Measurements from ENCODE around the gene SRRM2. TPM values are rescaled to one million over a fixed set of nuclear protein-coding genes. Genes with fewer than 3 reads are reported as not detected.

The SRRM2 gene
- polyA plus RNA-seq, 3 donors: 19.0 to 1,186 (median 31.8) TPM

- H3K4me3 Mint-ChIP-seq: no peak overlapping the region
- intact Hi-C loops (cut with micrococcal nuclease): no loop called here
- Histone ChIP-seq H2AFZ (ENCODE audit: insufficient read depth, low read depth, low read length, poor library complexity, severe bottlenecking) (no peak overlapping the region), H3K27me3 (ENCODE audit: control insufficient read depth in 2 of 2, insufficient read depth in 2 of 2, low read length in 2 of 2) (no peaks in the 10 kb centered on the region), H3K79me2 (ENCODE audit: insufficient read depth, low read length) (peaks cover 3% of the 10 kb centered on the region), H4K20me1 (ENCODE audit: insufficient read depth, low read length) (peaks cover 81% of the 10 kb centered on the region), H3K4me3 (replicated peaks in 1 of 3; ENCODE audit: low read depth in 2 of 3, low read length in 3 of 3) (no peak overlapping the region), H3K9ac (ENCODE audit: insufficient read depth, low read length, poor library complexity, severe bottlenecking) (no peak overlapping the region), H3K9me3 (replicated peaks in 1 of 2; ENCODE audit: control insufficient read depth in 1 of 2, insufficient read depth in 1 of 2, low read length in 2 of 2) (no peaks in the 10 kb centered on the region), H3K36me3 (replicated peaks in 1 of 2; ENCODE audit: control insufficient read depth in 1 of 2, insufficient read depth in 2 of 2, low read length in 2 of 2) (peaks cover 48 to 59% of the 10 kb centered on the region in 2 donors), H3K4me2 (replicated peaks; ENCODE audit: extremely low read depth, low read length, poor library complexity, severe bottlenecking) (no peak overlapping the region), H3K27ac (ENCODE audit: low read depth in 1 of 2, low read length in 2 of 2) (no peak overlapping the region), H3K4me1 (ENCODE audit: control insufficient read depth in 1 of 2, insufficient read depth in 2 of 2, low read length in 2 of 2) (no peaks in the 10 kb centered on the region)
- H3K27ac Mint-ChIP-seq: no peak overlapping the region
- peaks cover 0 to 4% (median 0%) of the 10 kb centered on the region in 7 donors for H3K9me3 Mint-ChIP-seq
- TF ChIP-seq, protein P1, sequence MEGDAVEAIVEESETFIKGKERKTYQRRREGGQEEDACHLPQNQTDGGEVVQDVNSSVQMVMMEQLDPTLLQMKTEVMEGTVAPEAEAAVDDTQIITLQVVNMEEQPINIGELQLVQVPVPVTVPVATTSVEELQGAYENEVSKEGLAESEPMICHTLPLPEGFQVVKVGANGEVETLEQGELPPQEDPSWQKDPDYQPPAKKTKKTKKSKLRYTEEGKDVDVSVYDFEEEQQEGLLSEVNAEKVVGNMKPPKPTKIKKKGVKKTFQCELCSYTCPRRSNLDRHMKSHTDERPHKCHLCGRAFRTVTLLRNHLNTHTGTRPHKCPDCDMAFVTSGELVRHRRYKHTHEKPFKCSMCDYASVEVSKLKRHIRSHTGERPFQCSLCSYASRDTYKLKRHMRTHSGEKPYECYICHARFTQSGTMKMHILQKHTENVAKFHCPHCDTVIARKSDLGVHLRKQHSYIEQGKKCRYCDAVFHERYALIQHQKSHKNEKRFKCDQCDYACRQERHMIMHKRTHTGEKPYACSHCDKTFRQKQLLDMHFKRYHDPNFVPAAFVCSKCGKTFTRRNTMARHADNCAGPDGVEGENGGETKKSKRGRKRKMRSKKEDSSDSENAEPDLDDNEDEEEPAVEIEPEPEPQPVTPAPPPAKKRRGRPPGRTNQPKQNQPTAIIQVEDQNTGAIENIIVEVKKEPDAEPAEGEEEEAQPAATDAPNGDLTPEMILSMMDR (IDR thresholded peaks at IDR 0.05): no peak
- 95% methylated on average over 10 of the region's 10 CpGs for WGBS (ENCODE audit: insufficient coverage)
- no peaks in the 10 kb centered on the region for H3K4me1 Mint-ChIP-seq
- H3K27me3 Mint-ChIP-seq (ENCODE audit: low read depth in 3 of 3): peaks cover 0 to 7% (median 3%) of the 10 kb centered on the region in 3 donors
- no peak for DNase-seq
- peaks cover 23 to 48% of the 10 kb centered on the region in 2 donors for H3K36me3 Mint-ChIP-seq
These were observed 42.9 kb upstream of the SRRM2 start for GRCh38 chr16:2709588-2709984.

DNA sequence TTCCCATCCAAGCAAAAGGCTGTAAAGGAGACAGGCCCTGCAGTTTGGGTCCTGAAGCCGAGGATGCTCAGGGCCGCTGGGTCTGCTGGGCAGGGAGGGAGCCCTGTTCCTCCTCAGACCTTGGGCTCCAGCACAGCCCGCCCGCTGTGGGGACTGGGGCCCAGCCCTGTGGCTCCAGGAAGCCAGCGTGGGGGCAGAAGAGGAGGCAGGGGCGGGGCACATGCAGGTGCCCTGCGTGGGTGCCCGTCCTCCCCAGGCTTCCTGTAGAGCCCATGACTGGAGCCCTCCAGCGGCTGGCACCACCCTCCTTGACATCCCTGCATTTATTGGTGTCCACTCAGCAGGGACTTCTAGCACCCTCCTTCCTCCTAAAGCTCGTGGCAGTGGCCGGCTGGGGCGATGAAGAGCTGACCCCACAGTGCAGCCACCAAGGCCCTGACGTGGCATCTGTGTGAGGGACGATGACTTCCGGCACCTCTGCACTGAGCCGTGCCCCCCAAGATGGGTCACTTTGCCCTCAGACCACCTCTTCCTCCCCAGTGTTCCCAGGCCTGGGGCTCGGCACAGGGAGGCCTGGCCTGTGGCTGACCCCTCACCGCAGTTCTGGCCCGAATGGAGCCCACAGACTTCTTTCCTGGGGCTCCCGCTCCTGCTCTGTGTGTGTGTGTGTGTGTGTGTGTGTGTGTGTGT is 42.3 kb upstream of the SRRM2 start:
- H3K27me3 Mint-ChIP-seq (ENCODE audit: low read depth in 3 of 3): peaks cover 5 to 12% (median 7%) of the 10 kb centered on the region in 3 donors
- Histone ChIP-seq H3K27ac (ENCODE audit: low read depth in 1 of 2, low read length in 2 of 2) (no peak overlapping the region), H3K36me3 (replicated peaks in 1 of 2; ENCODE audit: control insufficient read depth in 1 of 2, insufficient read depth in 2 of 2, low read length in 2 of 2) (peaks cover 42 to 53% of the 10 kb centered on the region in 2 donors), H3K4me3 (replicated peaks in 1 of 3; ENCODE audit: low read depth in 2 of 3, low read length in 3 of 3) (no peak overlapping the region), H3K9me3 (replicated peaks in 1 of 2; ENCODE audit: control insufficient read depth in 1 of 2, insufficient read depth in 1 of 2, low read length in 2 of 2) (no peaks in the 10 kb centered on the region), H4K20me1 (ENCODE audit: insufficient read depth, low read length) (peaks cover 75% of the 10 kb centered on the region), H3K4me1 (ENCODE audit: control insufficient read depth in 1 of 2, insufficient read depth in 2 of 2, low read length in 2 of 2) (no peaks in the 10 kb centered on the region), H3K9ac (ENCODE audit: insufficient read depth, low read length, poor library complexity, severe bottlenecking) (no peak overlapping the region), H3K4me2 (replicated peaks; ENCODE audit: extremely low read depth, low read length, poor library complexity, severe bottlenecking) (no peak overlapping the region), H2AFZ (ENCODE audit: insufficient read depth, low read depth, low read length, poor library complexity, severe bottlenecking) (no peak overlapping the region), H3K27me3 (ENCODE audit: control insufficient read depth in 2 of 2, insufficient read depth in 2 of 2, low read length in 2 of 2) (peaks cover 0 to 1% of the 10 kb centered on the region in 2 donors), H3K79me2 (ENCODE audit: insufficient read depth, low read length) (peaks cover 3% of the 10 kb centered on the region)
- H3K27ac Mint-ChIP-seq: peak overlapping the region in 1 of 7 donors; percentile 36
- no peak overlapping the region for H3K4me3 Mint-ChIP-seq
- TF ChIP-seq, protein P1 (IDR thresholded peaks at IDR 0.05): no peak
- peaks cover 0 to 4% (median 0%) of the 10 kb centered on the region in 7 donors for H3K9me3 Mint-ChIP-seq
- DNase-seq: no peak
- peaks cover 19 to 42% of the 10 kb centered on the region in 2 donors for H3K36me3 Mint-ChIP-seq
- no peaks in the 10 kb centered on the region for H3K4me1 Mint-ChIP-seq
- intact Hi-C loops (cut with micrococcal nuclease): no loop called here
- 78% methylated on average over 20 of the region's 20 CpGs for WGBS (ENCODE audit: insufficient coverage)

Measured in CD14-positive monocyte (primary cell).